Measurements from ENCODE around the gene KLB.

DNA sequence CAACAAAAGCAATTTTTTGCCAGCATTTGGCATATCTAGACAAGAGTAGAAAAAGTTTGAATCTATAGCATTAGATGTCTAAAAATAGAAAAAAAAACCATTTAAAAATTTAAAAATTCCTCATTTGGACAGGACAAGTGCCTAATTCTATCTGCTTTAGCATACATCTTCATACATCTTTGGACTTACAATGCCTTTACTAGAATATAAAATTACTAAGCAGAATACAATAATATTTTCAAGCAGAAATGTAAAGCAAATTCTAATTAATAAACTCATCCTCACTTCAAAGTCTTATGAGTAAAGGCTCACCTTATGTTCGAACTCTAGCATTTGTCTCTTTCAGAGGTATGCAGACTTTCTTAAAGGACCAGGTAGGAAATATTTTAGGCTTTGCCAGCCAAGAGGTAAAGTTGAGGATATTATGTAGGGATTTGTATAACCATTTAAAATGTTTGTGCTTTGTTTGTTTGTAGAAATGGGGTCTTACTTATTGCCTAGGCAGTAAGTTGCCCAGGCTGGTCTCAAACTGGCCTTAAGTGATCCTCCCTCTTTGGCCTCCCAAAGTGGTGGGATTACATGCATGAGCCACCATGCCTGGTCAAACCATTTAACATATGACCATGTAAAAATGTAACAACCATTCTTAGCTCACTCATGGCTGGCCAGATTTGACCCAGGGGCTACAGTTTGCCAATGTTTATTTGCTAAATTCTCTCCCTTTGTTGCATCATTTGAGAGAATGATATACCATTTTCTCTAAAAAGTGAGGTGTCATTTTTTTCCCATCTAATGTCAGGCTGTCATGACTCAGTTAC lies 91.4 kb downstream of the KLB start:
- TF ChIP-seq, protein P1, sequence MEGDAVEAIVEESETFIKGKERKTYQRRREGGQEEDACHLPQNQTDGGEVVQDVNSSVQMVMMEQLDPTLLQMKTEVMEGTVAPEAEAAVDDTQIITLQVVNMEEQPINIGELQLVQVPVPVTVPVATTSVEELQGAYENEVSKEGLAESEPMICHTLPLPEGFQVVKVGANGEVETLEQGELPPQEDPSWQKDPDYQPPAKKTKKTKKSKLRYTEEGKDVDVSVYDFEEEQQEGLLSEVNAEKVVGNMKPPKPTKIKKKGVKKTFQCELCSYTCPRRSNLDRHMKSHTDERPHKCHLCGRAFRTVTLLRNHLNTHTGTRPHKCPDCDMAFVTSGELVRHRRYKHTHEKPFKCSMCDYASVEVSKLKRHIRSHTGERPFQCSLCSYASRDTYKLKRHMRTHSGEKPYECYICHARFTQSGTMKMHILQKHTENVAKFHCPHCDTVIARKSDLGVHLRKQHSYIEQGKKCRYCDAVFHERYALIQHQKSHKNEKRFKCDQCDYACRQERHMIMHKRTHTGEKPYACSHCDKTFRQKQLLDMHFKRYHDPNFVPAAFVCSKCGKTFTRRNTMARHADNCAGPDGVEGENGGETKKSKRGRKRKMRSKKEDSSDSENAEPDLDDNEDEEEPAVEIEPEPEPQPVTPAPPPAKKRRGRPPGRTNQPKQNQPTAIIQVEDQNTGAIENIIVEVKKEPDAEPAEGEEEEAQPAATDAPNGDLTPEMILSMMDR (IDR thresholded peaks at IDR 0.05), result no peak
- TF ChIP-seq EZH2 (IDR thresholded peaks at IDR 0.05; ENCODE audit: borderline replicate concordance, insufficient read depth, low read depth, low read length, poor library complexity, severe bottlenecking), result no peak

Measured in B cell (primary cell).